H1 (cell line): ENCODE data around the gene KLHDC8B.

Source experiments
- BCL11A ChIP-seq, 2 experiments: IDR thresholded peaks; one replicate each; pipeline ENCODE4 v1.6.1; 2011; ENCODE audit warnings: low read depth in 2 of 2, low read length in 2 of 2, mild to moderate bottlenecking in 2 of 2
- CREB1 ChIP-seq: IDR thresholded peaks from 2 replicates; pipeline ENCODE4 v1.6.1; 2012; ENCODE audit warnings: inconsistent platforms
- MAFK ChIP-seq: IDR thresholded peaks from 2 replicates; pipeline ENCODE4 v1.6.1; 2012; ENCODE audit warnings: low read depth, mild to moderate bottlenecking, improper control_type of control experiment, low read length
- POLR2A ChIP-seq, 2 experiments: IDR thresholded peaks; 1 replicate in 1 of 2; 2 replicates in 1 of 2; pipeline ENCODE4 v1.6.1; 2011; ENCODE audit warnings: low read depth in 2 of 2, low read length in 2 of 2, mild to moderate bottlenecking in 2 of 2; ENCODE audit errors: control extremely low read depth in 1 of 2
- POU5F1 ChIP-seq: IDR thresholded peaks from 2 replicates; pipeline ENCODE4 v1.6.1; 2011; ENCODE audit warnings: low read depth, mild to moderate bottlenecking, low read length, moderate library complexity
- RAD21 ChIP-seq, 2 experiments: IDR thresholded peaks in 1 of 2; conservative IDR thresholded peaks in 1 of 2; 2 replicates each; pipeline ENCODE4 v1.6.1; 2011; ENCODE audit warnings: low read depth in 2 of 2, low read length in 2 of 2, improper control_type of control experiment in 1 of 2, inconsistent platforms in 1 of 2, mild to moderate bottlenecking in 1 of 2, moderate library complexity in 1 of 2
- SRF ChIP-seq: IDR thresholded peaks from 2 replicates; pipeline ENCODE4 v1.6.1; 2011; ENCODE audit warnings: mild to moderate bottlenecking, low read depth, low read length, moderate library complexity
- TEAD4 ChIP-seq: IDR thresholded peaks from 2 replicates; pipeline ENCODE4 v1.6.1; 2012; ENCODE audit warnings: low read depth, low read length, inconsistent platforms, mixed read lengths
- ZNF274 ChIP-seq: IDR thresholded peaks from 2 replicates; pipeline ENCODE4 v1.7.0; 2012; ENCODE audit warnings: low read length, borderline replicate concordance; ENCODE audit errors: extremely low read depth
- TF ChIP-seq, protein P1 (sequence below): IDR thresholded peaks from 2 replicates; pipeline ENCODE4 v1.6.1; 2012; ENCODE audit warnings: low read length, inconsistent platforms
- TF ChIP-seq, protein P2 (sequence below): IDR thresholded peaks from 2 replicates; pipeline ENCODE4 v1.6.1; 2012; ENCODE audit warnings: inconsistent platforms
- TF ChIP-seq, protein P3 (sequence below): IDR thresholded peaks from 2 replicates; pipeline ENCODE4 v1.6.1; 2011; ENCODE audit warnings: low read depth, mild to moderate bottlenecking, low read length; ENCODE audit not compliant: insufficient read depth
- TF ChIP-seq, protein P4 (sequence below), 3 experiments: IDR thresholded peaks; 1 replicate in 2 of 3; 2 replicates in 1 of 3; pipeline versions ENCODE4 v1.5.1 to v1.6.1; 2011; ENCODE audit warnings: low read length in 3 of 3, mild to moderate bottlenecking in 3 of 3, inconsistent platforms in 2 of 3, low read depth in 1 of 3, moderate library complexity in 1 of 3; ENCODE audit not compliant: insufficient read depth in 1 of 3; ENCODE audit errors: control extremely low read depth in 1 of 3

DNA sequence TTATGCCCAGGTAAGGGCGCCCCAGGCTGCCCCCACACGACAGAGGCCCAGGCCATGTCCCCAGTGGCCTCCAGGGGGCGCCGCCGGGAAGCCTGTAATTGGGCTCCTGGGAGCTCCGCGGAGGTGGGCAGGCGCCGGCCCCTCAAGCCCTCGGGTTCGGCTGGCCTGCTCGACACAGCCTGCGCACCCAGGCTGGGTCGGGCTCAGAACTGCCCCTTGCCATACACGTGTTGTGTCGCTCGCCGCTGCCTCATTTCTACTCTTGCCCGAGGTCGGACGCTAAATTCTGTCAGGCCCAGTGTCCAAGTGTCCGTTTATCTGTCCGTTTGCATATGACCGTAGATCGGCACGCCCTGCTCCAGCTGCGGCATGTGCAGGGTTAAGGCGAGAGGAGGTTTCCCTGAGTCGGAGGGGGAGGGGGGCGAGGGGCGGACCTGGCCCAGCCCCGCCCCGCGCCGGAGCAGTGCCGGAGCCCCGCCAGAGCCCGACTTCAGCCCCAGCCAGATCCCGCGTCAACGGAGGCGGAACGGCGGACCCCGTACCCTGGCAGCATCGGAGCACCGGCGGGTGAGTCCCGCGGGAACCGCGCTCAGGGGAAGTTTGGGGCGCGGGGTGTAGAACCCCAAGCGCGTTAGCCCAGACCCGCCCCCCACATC, at the start of gene KLHDC8B:
- TF ChIP-seq TEAD4: no peak
- no peak for TF ChIP-seq POLR2A (IDR thresholded peaks at IDR 0.05; ENCODE audit: control extremely low read depth in 1 of 2, low read depth in 2 of 2, low read length in 2 of 2)
- TF ChIP-seq, protein P1, sequence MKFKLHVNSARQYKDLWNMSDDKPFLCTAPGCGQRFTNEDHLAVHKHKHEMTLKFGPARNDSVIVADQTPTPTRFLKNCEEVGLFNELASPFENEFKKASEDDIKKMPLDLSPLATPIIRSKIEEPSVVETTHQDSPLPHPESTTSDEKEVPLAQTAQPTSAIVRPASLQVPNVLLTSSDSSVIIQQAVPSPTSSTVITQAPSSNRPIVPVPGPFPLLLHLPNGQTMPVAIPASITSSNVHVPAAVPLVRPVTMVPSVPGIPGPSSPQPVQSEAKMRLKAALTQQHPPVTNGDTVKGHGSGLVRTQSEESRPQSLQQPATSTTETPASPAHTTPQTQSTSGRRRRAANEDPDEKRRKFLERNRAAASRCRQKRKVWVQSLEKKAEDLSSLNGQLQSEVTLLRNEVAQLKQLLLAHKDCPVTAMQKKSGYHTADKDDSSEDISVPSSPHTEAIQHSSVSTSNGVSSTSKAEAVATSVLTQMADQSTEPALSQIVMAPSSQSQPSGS: peak; percentile 74
- TF ChIP-seq, protein P2, sequence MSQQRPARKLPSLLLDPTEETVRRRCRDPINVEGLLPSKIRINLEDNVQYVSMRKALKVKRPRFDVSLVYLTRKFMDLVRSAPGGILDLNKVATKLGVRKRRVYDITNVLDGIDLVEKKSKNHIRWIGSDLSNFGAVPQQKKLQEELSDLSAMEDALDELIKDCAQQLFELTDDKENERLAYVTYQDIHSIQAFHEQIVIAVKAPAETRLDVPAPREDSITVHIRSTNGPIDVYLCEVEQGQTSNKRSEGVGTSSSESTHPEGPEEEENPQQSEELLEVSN: peak; percentile 52; the same call in 1 of the 2 replicates
- TF ChIP-seq MAFK: no peak
- TF ChIP-seq, protein P3, sequence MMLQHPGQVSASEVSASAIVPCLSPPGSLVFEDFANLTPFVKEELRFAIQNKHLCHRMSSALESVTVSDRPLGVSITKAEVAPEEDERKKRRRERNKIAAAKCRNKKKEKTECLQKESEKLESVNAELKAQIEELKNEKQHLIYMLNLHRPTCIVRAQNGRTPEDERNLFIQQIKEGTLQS: no peak
- TF ChIP-seq, protein P4, sequence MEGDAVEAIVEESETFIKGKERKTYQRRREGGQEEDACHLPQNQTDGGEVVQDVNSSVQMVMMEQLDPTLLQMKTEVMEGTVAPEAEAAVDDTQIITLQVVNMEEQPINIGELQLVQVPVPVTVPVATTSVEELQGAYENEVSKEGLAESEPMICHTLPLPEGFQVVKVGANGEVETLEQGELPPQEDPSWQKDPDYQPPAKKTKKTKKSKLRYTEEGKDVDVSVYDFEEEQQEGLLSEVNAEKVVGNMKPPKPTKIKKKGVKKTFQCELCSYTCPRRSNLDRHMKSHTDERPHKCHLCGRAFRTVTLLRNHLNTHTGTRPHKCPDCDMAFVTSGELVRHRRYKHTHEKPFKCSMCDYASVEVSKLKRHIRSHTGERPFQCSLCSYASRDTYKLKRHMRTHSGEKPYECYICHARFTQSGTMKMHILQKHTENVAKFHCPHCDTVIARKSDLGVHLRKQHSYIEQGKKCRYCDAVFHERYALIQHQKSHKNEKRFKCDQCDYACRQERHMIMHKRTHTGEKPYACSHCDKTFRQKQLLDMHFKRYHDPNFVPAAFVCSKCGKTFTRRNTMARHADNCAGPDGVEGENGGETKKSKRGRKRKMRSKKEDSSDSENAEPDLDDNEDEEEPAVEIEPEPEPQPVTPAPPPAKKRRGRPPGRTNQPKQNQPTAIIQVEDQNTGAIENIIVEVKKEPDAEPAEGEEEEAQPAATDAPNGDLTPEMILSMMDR (IDR thresholded peaks at IDR 0.05; ENCODE audit: control extremely low read depth in 1 of 3, insufficient read depth in 1 of 3, low read depth in 1 of 3, low read length in 3 of 3): peak in 2 of 3 experiments; percentile 88 to 95; a peak in 3 of 4 replicates
- TF ChIP-seq CREB1: 0 out of 2 replicates have a peak, but pooled peaks have one; percentile 9
- TF ChIP-seq BCL11A (IDR thresholded peaks at IDR 0.05; ENCODE audit: low read depth in 2 of 2, low read length in 2 of 2): no peak
- no peak for TF ChIP-seq POU5F1
- TF ChIP-seq ZNF274: no peak
- no peak for TF ChIP-seq SRF
- peak; percentile 72 to 85 for TF ChIP-seq RAD21 (IDR thresholded peaks at IDR 0.05 in 1 of 2, conservative IDR thresholded peaks at IDR 0.05 in 1 of 2; ENCODE audit: low read depth in 2 of 2, low read length in 2 of 2)
